ENCODE data around the gene TRIM31. TPM values are rescaled to one million over a fixed set of nuclear protein-coding genes. Genes with fewer than 3 reads are reported as not detected.

TRIM31 gene
- total and polyA plus RNA-seq, 4 donors: 0.16 to 1.3 (median 0.48) TPM

GRCh38 chr6:30147096-30147495 is 34.2 kb upstream of the TRIM31 start:
- Histone ChIP-seq H3K4me3 (ENCODE audit: low read depth in 1 of 3, low read length in 3 of 3) (no peak overlapping the region), H3K36me3 (ENCODE audit: control insufficient read depth in 4 of 4, insufficient read depth in 3 of 4, low read depth in 1 of 4, low read length in 3 of 4) (no peaks in the 10 kb centered on the region), H3K9me3 (ENCODE audit: control insufficient read depth in 4 of 4, low read length in 3 of 4) (no peaks in the 10 kb centered on the region), H3K4me1 (ENCODE audit: control insufficient read depth in 4 of 4, insufficient read depth in 4 of 4, low read length in 3 of 4) (no peaks in the 10 kb centered on the region), H3K9ac (ENCODE audit: low read depth in 1 of 2, low read length in 2 of 2) (no peak overlapping the region), H3K27ac (ENCODE audit: low read depth in 1 of 2, low read length in 2 of 2) (no peak overlapping the region), H3K27me3 (ENCODE audit: control insufficient read depth in 4 of 4, insufficient read depth in 4 of 4, low read length in 3 of 4) (peaks cover 0 to 5% (median 0%) of the 10 kb centered on the region in 4 donors)
- WGBS: 90% methylated on average over 3 of the region's 3 CpGs
- TF ChIP-seq JUND (IDR thresholded peaks at IDR 0.05) (no peak), GABPA (IDR thresholded peaks at IDR 0.05 in 1 of 2, conservative IDR thresholded peaks at IDR 0.05 in 1 of 2) (no peak), FOXA1 (IDR thresholded peaks at IDR 0.05) (no peak), YY1 (IDR thresholded peaks at IDR 0.05) (no peak), SP1 (IDR thresholded peaks at IDR 0.05) (no peak), ATF3 (IDR thresholded peaks at IDR 0.05) (no peak), EGR1 (IDR thresholded peaks at IDR 0.05; ENCODE audit: low read depth in 2 of 2) (no peak), NR2F2 (IDR thresholded peaks at IDR 0.05) (no peak), HNF4A (conservative IDR thresholded peaks at IDR 0.05) (no peak), HNF4G (IDR thresholded peaks at IDR 0.05) (no peak)
- DNase-seq (ENCODE audit: low spot score): no peak

GRCh38 chr6:30145818-30146217 is 32.9 kb upstream of the TRIM31 start:
- peaks cover 0 to 8% (median 0%) of the 10 kb centered on the region in 4 donors for H3K27me3 ChIP-seq (ENCODE audit: control insufficient read depth in 4 of 4, insufficient read depth in 4 of 4, low read length in 3 of 4)

More at GRCh38 chr6:30145818-30146217, 32.9 kb upstream of the TRIM31 start:
- WGBS: 67% methylated on average over 7 of the region's 7 CpGs
- no peaks in the 10 kb centered on the region for H3K36me3 ChIP-seq (ENCODE audit: control insufficient read depth in 4 of 4, insufficient read depth in 3 of 4, low read depth in 1 of 4, low read length in 3 of 4)
- H3K4me1 ChIP-seq (ENCODE audit: control insufficient read depth in 4 of 4, insufficient read depth in 4 of 4, low read length in 3 of 4): no peaks in the 10 kb centered on the region
- H3K9me3 ChIP-seq (ENCODE audit: control insufficient read depth in 4 of 4, low read length in 3 of 4): no peaks in the 10 kb centered on the region
- no peak overlapping the region for H3K27ac ChIP-seq (ENCODE audit: low read depth in 1 of 2, low read length in 2 of 2)
- no peak for TF ChIP-seq SP1 (IDR thresholded peaks at IDR 0.05)
- no peak for TF ChIP-seq FOXA1 (IDR thresholded peaks at IDR 0.05)
- no peak for TF ChIP-seq YY1 (IDR thresholded peaks at IDR 0.05)
- TF ChIP-seq CTCF (IDR thresholded peaks at IDR 0.05; ENCODE audit: low read depth, low read length, missing input control): no peak
- no peak for TF ChIP-seq TAF1 (conservative IDR thresholded peaks at IDR 0.05)
- no peak for TF ChIP-seq REST (IDR thresholded peaks at IDR 0.05)
- TF ChIP-seq GABPA (IDR thresholded peaks at IDR 0.05 in 1 of 2, conservative IDR thresholded peaks at IDR 0.05 in 1 of 2): no peak
- TF ChIP-seq RXRA (IDR thresholded peaks at IDR 0.05): no peak
- TF ChIP-seq MAX (IDR thresholded peaks at IDR 0.05): no peak
- TF ChIP-seq JUND (IDR thresholded peaks at IDR 0.05): no peak
- no peak for TF ChIP-seq NR2F2 (IDR thresholded peaks at IDR 0.05)
- TF ChIP-seq FOXA2 (IDR thresholded peaks at IDR 0.05): no peak
- no peak for TF ChIP-seq HNF4A (conservative IDR thresholded peaks at IDR 0.05)
- no peak for TF ChIP-seq ZBTB33 (IDR thresholded peaks at IDR 0.05)
- no peak overlapping the region for H3K9ac ChIP-seq (ENCODE audit: low read depth in 1 of 2, low read length in 2 of 2)
- no peak for DNase-seq (ENCODE audit: low spot score)
- no peak overlapping the region for H3K4me3 ChIP-seq (ENCODE audit: low read depth in 1 of 3, low read length in 3 of 3)
